ENCODE results near the gene LIN28B.
"Not testable (repeated sequence)": the region's sequence is repeated elsewhere in the genome, so short reads cannot be mapped to it uniquely, and the experiment has no call there.

Gene LIN28B

GRCh38 chr6:104949206-104949605 is 7.7 kb upstream of the LIN28B start:
- Mint-ChIP-seq H3K4me3 (no peak overlapping the region), H3K27me3 (peaks cover 31 to 34% of the 10 kb centered on the region in 2 donors), H3K9me3 (peaks cover 4 to 7% of the 10 kb centered on the region in 2 donors), H3K36me3 (ENCODE audit: insufficient read depth) (no peaks in the 10 kb centered on the region), H3K4me1 (ENCODE audit: low read depth in 2 of 2) (peaks cover 1 to 6% of the 10 kb centered on the region in 2 donors), H3K27ac (no peak overlapping the region)
- no peak for DNase-seq
- no peak for ATAC-seq (replicated peaks)

- no peak for DNase-seq
- Mint-ChIP-seq H3K4me1 (ENCODE audit: low read depth in 2 of 2) (peaks cover 1 to 6% of the 10 kb centered on the region in 2 donors), H3K27ac (no peak overlapping the region), H3K27me3 (peaks cover 54 to 59% of the 10 kb centered on the region in 2 donors), H3K36me3 (ENCODE audit: insufficient read depth) (peaks cover under 1% of the 10 kb centered on the region), H3K4me3 (no peak overlapping the region), H3K9me3 (peaks cover 4 to 7% of the 10 kb centered on the region in 2 donors)
- no peak for ATAC-seq (replicated peaks)
These were observed 5.2 kb upstream of the LIN28B start for GRCh38 chr6:104951677-104952076.

- ATAC-seq (replicated peaks) = no peak
- peaks cover 4 to 7% of the 10 kb centered on the region in 2 donors for H3K9me3 Mint-ChIP-seq
- no peak overlapping the region for H3K4me3 Mint-ChIP-seq
- H3K36me3 Mint-ChIP-seq (ENCODE audit: insufficient read depth) = peaks cover 7% of the 10 kb centered on the region
- H3K27me3 Mint-ChIP-seq = peaks cover 66 to 67% of the 10 kb centered on the region in 2 donors
- no peak for DNase-seq
- H3K27ac Mint-ChIP-seq = no peak overlapping the region
- H3K4me1 Mint-ChIP-seq (ENCODE audit: low read depth in 2 of 2) = peaks cover 1 to 6% of the 10 kb centered on the region in 2 donors
These were observed 4.0 kb upstream of the LIN28B start for GRCh38 chr6:104952911-104953399.

- not testable (repeated sequence) for DNase-seq; H3K36me3 Mint-ChIP-seq (ENCODE audit: insufficient read depth); H3K4me1 Mint-ChIP-seq (ENCODE audit: low read depth in 2 of 2); H3K4me3 Mint-ChIP-seq; H3K9me3 Mint-ChIP-seq; H3K27ac Mint-ChIP-seq; ATAC-seq (replicated peaks)
- H3K27me3 Mint-ChIP-seq = peaks cover 69 to 73% of the 10 kb centered on the region in 2 donors
These were observed 3.3 kb upstream of the LIN28B start for GRCh38 chr6:104953400-104954189.

GRCh38 chr6:104954190-104954797 is 2.6 kb upstream of the LIN28B start:
- H3K27ac Mint-ChIP-seq = no peak overlapping the region
- ATAC-seq (replicated peaks) (no peak), DNase-seq (no peak)
- H3K9me3 Mint-ChIP-seq = peaks cover 4 to 7% of the 10 kb centered on the region in 2 donors
- H3K4me1 Mint-ChIP-seq (ENCODE audit: low read depth in 2 of 2) = peaks cover 1 to 6% of the 10 kb centered on the region in 2 donors
- peaks cover 76% of the 10 kb centered on the region in 2 donors for H3K27me3 Mint-ChIP-seq
- H3K4me3 Mint-ChIP-seq = no peak overlapping the region
- peaks cover 7% of the 10 kb centered on the region for H3K36me3 Mint-ChIP-seq (ENCODE audit: insufficient read depth)

- H3K9me3 Mint-ChIP-seq = peaks cover 4 to 7% of the 10 kb centered on the region in 2 donors
- DNase-seq (no peak), ATAC-seq (replicated peaks) (no peak)
- H3K4me1 Mint-ChIP-seq (ENCODE audit: low read depth in 2 of 2) = peaks cover 1 to 6% of the 10 kb centered on the region in 2 donors
- peaks cover 7% of the 10 kb centered on the region for H3K36me3 Mint-ChIP-seq (ENCODE audit: insufficient read depth)
- no peak overlapping the region for H3K4me3 Mint-ChIP-seq
- no peak overlapping the region for H3K27ac Mint-ChIP-seq
- H3K27me3 Mint-ChIP-seq = peaks cover 79 to 81% of the 10 kb centered on the region in 2 donors
These were observed 1.4 kb upstream of the LIN28B start for GRCh38 chr6:104955491-104955890.

GRCh38 chr6:104955927-104956730 is 778 bp upstream of the LIN28B start:
- Mint-ChIP-seq H3K27ac (no peak overlapping the region), H3K4me1 (ENCODE audit: low read depth in 2 of 2) (peaks cover 1 to 6% of the 10 kb centered on the region in 2 donors), H3K4me3 (no peak overlapping the region), H3K36me3 (ENCODE audit: insufficient read depth) (peaks cover 7% of the 10 kb centered on the region), H3K9me3 (peaks cover 4 to 7% of the 10 kb centered on the region in 2 donors), H3K27me3 (peaks cover 79 to 81% of the 10 kb centered on the region in 2 donors)
- no peak for ATAC-seq (replicated peaks)
- no peak for DNase-seq

- peaks cover 1 to 6% of the 10 kb centered on the region in 2 donors for H3K4me1 Mint-ChIP-seq (ENCODE audit: low read depth in 2 of 2)
- H3K4me3 Mint-ChIP-seq = no peak overlapping the region
- no peak overlapping the region for H3K27ac Mint-ChIP-seq
- DNase-seq (no peak), ATAC-seq (replicated peaks) (no peak)
- H3K36me3 Mint-ChIP-seq (ENCODE audit: insufficient read depth) = peaks cover 7% of the 10 kb centered on the region
- peaks cover 4 to 7% of the 10 kb centered on the region in 2 donors for H3K9me3 Mint-ChIP-seq
- H3K27me3 Mint-ChIP-seq = peaks cover 70 to 71% of the 10 kb centered on the region in 2 donors
These were observed 632 bp downstream of the LIN28B start for GRCh38 chr6:104957301-104958177.

- H3K9me3 Mint-ChIP-seq = peaks cover 1 to 3% of the 10 kb centered on the region in 2 donors
- H3K36me3 Mint-ChIP-seq (ENCODE audit: insufficient read depth) = peaks cover 7% of the 10 kb centered on the region
- peaks cover 61 to 64% of the 10 kb centered on the region in 2 donors for H3K27me3 Mint-ChIP-seq
- ATAC-seq (replicated peaks) (no peak), DNase-seq (no peak)
- peaks cover under 1 to 3% of the 10 kb centered on the region in 2 donors for H3K4me1 Mint-ChIP-seq (ENCODE audit: low read depth in 2 of 2)
- H3K4me3 Mint-ChIP-seq = no peak overlapping the region
- H3K27ac Mint-ChIP-seq = no peak overlapping the region
These were observed 1.5 kb downstream of the LIN28B start for GRCh38 chr6:104958178-104959025.

GRCh38 chr6:104959026-104959858 is 2.3 kb downstream of the LIN28B start:
- H3K27ac Mint-ChIP-seq = no peak overlapping the region
- peaks cover 53 to 55% of the 10 kb centered on the region in 2 donors for H3K27me3 Mint-ChIP-seq
- no peaks in the 10 kb centered on the region for H3K9me3 Mint-ChIP-seq
- no peaks in the 10 kb centered on the region for H3K4me1 Mint-ChIP-seq (ENCODE audit: low read depth in 2 of 2)
- DNase-seq (no peak), ATAC-seq (replicated peaks) (no peak)
- peaks cover 7% of the 10 kb centered on the region for H3K36me3 Mint-ChIP-seq (ENCODE audit: insufficient read depth)
- no peak overlapping the region for H3K4me3 Mint-ChIP-seq

- DNase-seq (no peak), ATAC-seq (replicated peaks) (no peak)
- Mint-ChIP-seq H3K9me3 (no peaks in the 10 kb centered on the region), H3K4me3 (no peak overlapping the region), H3K36me3 (ENCODE audit: insufficient read depth) (no peaks in the 10 kb centered on the region), H3K4me1 (ENCODE audit: low read depth in 2 of 2) (no peaks in the 10 kb centered on the region), H3K27ac (no peak overlapping the region), H3K27me3 (no peaks in the 10 kb centered on the region)
These were observed 12.2 kb downstream of the LIN28B start for GRCh38 chr6:104969108-104969507.
